HL-60/S4 (cell line): ENCODE data around the gene SLC25A5.

Experiments
- in situ Hi-C: fragments of 300-500 bp; cut with MboI; formaldehyde crosslinking; loops from 2 replicates; pipeline ENCODE4 v1.14.3; 2022; ENCODE audit warnings: low sequenced_read_pairs

SLC25A5 gene

DNA sequence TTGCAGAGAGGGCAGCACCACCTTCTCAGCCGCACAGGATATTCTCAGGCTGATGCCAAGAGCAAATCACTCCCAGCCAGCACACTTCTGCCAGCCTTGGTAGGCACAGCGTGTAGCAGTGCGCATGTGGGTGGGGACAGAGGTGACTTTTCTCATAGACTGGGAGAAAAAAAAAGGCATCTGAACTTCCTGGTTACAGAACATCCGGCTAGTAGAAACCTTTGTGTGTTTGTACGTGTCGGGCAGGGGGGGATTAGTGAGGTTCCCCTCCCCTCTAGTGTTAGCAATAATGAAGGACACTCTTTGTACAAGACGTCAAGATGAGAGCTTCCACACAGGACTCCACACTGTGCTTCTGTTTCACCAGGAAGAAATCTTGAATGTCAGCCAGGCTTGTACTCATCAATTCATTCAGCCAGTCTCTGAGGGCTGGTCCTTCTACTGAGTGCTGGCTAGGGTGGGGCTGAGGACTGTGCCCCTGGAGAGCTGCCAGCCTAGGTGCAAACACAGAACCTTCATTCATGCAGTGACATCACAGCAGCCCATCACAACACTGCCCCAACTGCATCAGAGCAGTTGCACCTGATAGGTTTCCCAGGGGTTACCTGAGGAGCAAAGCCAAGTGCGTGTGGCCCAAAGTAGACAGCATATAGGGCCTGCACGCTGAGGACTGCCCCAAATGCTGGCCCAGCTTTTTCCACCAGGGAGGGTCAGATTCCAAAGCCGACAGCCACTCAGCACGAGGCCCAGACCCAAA lies 34.7 kb downstream of the SLC25A5 start:
- in situ Hi-C loops, result loop anchor here (25.0 kb wide), 1 partner anchor 234 kb away; no protein-coding TSS in a partner anchor

DNA sequence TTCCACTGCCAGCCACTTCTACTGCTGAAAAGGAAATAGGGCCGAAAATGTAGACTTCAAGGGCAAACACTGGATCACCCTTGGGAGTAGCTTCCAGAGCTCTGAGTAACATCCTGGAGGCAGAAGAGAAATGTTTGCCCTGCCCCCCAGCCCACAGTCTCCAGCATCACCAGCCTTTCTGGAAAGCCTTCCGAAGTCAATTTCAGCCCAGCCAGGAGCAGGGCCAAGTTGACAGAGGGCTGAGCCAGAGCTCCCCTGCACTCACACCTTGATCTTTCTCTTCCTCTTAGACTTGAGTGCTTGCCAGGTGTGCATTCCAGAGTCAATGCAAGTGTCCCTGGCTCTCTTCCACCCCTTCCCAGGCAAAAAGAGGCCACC lies 35.2 kb downstream of the SLC25A5 start:
- in situ Hi-C loops, result loop anchor here (25.0 kb wide), 1 partner anchor 234 kb away; no protein-coding TSS in a partner anchor

DNA sequence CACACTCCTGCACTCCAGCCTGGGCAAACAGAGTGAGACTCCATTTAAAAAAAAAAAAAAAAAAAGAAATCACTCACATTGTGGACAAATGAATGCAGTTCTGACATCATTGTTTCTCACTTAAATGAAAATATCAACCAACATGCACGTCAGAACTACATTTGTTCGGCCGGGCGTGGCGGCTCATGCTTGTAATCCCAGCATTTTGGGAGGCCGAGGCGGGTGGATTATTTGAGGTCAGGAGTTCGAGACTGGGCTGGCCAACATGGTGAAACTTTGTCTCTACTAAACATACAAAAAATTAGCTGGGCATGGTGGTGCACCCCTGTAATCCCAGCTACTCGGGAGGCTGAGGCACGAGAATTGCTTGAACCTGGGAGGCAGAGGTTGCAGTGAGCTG lies 36.9 kb downstream of the SLC25A5 start:
- in situ Hi-C loops, result loop anchor here (25.0 kb wide), 1 partner anchor 232 kb away; no protein-coding TSS in a partner anchor

DNA sequence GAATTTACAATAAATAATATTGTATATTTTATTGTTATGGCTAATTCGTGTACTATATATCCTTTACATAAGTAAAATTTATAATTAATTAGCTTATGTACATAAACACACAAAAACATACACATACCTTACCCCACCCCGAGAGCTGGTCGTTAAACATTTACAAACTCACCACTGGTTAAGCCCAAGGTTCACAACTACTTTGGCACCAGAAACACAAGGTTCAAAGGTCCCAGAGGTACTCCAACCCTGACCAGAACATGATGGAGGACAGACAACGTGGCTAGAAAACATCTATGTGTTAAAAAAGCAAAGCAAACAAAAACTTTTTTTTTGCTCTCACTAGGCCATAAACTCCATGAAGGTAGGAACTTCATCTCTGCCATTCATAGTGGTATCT lies 37.7 kb downstream of the SLC25A5 start:
- in situ Hi-C loops, result loop anchor here (25.0 kb wide), 1 partner anchor 231 kb away; no protein-coding TSS in a partner anchor

- in situ Hi-C loops, result loop anchor here (25.0 kb wide), 1 partner anchor 230 kb away; no protein-coding TSS in a partner anchor
Measured at GRCh38 chrX:119507206-119507605, 39.0 kb downstream of the SLC25A5 start.

DNA sequence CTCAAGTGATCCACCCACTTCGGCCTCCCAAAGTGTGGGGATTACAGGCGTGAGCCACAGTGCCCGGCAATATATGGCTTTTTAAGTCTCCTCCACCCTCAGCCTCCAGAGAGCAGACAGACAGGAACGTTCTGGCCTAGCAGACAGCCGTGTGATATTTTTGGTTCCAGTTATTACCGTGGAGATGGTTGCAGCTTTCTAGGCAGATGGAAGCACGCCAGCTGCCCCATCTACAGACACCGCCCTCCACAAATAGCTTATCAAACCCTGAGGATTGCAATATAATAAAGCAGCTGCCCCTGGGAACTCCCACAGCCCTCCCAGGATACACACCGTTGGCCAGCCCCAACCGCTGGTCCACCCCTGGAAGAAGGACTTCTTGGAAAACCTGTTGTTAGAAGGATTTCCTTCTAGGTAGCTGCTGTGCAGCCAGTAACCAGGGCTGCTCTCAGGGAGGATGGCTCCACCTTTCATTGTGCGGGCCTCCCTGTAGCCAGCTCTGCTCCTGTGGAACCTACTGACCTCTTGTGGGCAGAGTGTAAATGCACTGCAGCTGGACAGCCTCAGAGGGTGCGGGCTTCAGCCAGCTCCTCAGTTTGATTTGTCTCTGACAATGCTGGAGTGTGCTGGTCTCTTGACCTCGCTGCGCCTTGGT lies 44.0 kb downstream of the SLC25A5 start:
- in situ Hi-C loops, result loop anchor here (25.0 kb wide), 1 partner anchor 225 kb away; no protein-coding TSS in a partner anchor

- in situ Hi-C loops, result loop anchor here (25.0 kb wide), 1 partner anchor 221 kb away; no protein-coding TSS in a partner anchor
Measured at GRCh38 chrX:119516157-119516702, 48.0 kb downstream of the SLC25A5 start.

GRCh38 chrX:119518371-119518770 lies 50.1 kb downstream of the SLC25A5 start:
- in situ Hi-C loops, result loop anchor here (25.0 kb wide), 1 partner anchor 219 kb away; no protein-coding TSS in a partner anchor
